GM23248 (cell line): Measurements from ENCODE around the gene NPSR1.

Source experiments
- EZH2 ChIP-seq: fragments of 200-600 bp; sonication (generic); IDR thresholded peaks from 2 replicates; pipeline ENCODE4 v1.6.1; 2018; ENCODE audit warnings: antibody characterized with exemption, mild to moderate bottlenecking; ENCODE audit not compliant: insufficient read depth, poor library complexity, severe bottlenecking
- EZH2phosphoT487 ChIP-seq: fragments of 200-600 bp; sonication (generic); IDR thresholded peaks from 2 replicates; pipeline ENCODE4 v1.6.1; 2018; ENCODE audit warnings: antibody characterized with exemption, moderate library complexity, mild to moderate bottlenecking, low read depth; ENCODE audit not compliant: insufficient read depth

DNA sequence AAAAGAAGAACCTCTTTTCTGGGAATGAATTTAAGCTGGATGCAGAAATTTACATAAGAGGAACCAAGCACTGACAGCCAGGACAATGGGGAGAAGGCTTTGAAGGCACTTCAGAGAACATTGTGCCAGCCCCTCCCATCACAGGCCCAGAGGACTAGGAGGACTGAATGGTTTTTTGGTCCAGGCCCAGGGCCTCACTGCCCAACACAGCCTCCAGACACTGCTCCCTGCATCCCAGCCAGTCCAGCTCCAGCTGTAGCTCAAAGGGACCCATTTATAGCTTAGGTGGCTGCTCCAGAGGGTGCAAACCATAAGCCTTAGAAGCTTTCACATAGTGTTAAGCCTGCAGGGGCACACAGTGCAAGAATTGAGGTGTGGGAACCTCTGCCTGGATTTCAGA, 237.2 kb downstream of the NPSR1 start:
- TF ChIP-seq EZH2 (no peak), EZH2phosphoT487 (no peak)
